D341Med (cell line): ENCODE results near the gene NAGLU.

ENCODE experiments used
- DNase-seq: peaks from one replicate; pipeline ENCODE4 v3.0.0; 2012; ENCODE audit warnings: low spot score

The NAGLU gene

GRCh38 chr17:42565523-42566214 is 29.6 kb downstream of the NAGLU start:
- no peak for DNase-seq

DNA sequence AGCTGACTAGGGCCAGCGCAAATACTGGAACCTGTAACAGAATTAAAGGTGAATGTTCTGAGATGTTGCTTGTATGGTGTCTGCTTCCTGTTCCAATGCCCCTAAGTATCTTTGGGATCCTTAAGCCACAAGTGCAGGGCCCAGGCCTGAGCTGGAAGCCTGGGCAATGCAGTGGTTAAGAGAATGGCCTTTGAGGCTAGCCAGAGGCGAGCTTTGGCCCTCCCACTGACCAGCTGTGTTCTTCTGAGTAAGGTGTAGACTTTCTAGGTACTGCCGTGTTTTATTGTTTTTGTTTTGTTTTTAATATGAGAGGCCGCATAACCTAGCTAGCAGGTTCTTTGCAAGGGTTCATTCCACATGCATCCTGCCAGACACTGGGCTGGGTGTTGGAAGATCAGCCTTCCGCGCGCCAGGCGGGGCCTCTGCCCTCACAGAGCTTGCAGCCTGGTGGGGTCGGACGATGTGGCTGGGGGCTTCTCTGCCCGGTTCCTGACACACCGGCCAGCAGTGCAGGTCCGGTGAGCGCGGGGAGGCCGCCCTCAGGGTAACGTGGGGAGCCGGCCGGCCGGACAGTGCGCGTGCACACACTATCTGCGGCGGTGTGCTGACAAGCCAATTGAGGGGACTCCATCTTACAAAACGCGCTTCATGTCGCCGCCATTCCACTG is 30.3 kb downstream of the NAGLU start:
- DNase-seq: no peak

GRCh38 chr17:42566883-42567573 is 31.0 kb downstream of the NAGLU start, which contains the start of gene MLX:
TSS of gene MLX (plus strand) at chr17:42567100. CDS start at chr17:42567125, 25 bp downstream.
- DNase-seq: peak; percentile 100

DNA sequence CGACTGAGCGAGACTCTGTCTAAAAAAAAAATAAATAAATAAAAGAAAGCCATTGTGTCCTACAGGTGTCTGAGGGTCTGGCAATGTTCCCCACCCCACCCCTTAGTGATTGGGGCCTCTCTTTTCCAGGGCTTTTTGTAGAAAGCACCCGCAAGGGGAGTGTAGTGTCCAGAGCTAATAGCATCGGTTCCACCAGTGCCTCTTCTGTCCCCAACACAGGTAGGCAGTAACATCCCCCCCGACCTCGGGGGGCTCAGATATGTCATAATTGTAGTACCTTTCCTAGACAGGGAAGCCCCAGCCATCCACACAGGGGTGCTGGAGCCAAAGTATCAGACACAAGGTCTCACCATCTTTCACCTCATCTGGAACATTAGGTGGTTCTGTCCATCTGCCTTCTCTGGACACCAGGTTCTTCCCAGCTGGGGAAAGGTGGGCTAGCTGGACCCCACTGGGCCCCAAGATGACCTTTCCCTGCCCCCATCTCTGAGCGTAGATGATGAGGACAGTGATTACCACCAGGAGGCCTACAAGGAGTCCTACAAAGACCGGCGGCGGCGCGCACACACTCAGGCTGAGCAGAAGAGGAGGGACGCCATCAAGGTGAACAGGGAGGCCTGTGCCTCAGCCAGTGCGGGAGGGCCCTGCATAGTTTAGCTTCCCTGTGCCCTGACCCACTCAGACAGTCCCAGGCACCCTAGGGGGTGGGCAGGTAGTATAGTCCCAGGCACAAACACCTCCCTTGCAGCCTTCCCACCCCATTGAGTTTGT is 32.5 kb downstream of the NAGLU start:
- no peak for DNase-seq

DNA sequence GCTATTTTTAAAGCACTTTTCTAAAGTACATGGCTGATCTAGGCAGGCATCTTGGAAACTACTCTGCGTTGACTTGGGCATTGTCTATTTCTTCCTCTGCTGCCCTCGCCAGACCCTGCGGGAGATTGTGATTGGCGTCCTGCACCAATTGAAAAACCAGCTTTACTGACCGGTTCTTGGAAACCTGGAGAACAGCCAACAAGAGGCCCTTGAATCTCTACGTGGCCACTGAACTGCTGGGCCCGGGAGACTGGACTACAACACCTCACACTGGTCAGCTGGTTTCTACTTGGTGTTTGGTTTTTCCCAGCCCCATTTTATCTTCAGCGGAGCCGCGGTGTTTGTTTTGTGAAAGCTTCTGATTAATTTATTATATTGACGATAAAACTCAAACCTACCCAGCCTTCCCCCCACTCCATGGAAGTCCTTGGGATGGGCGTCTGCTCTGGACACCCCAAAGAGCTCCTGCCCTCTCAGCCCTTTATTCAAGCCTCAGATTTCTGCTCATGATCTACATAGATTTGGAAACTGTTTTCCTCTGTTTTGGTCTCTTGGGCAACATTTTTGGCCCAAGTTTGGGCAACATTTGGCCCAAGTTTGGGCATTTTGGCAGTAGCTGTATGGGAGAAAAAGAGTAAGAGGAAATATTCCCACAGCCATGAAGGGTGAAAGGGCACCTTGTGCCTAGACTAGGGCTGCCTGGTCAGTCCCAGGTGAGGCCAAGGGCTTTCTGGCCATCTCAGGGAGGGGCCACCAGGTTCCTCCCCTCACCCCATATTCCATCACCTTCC is 35.6 kb downstream of the NAGLU start:
- DNase-seq: no peak

- DNase-seq: no peak
Measured at GRCh38 chr17:42573095-42573494, 37.1 kb downstream of the NAGLU start.

GRCh38 chr17:42574463-42574862 is 38.4 kb downstream of the NAGLU start:
- DNase-seq: no peak

DNA sequence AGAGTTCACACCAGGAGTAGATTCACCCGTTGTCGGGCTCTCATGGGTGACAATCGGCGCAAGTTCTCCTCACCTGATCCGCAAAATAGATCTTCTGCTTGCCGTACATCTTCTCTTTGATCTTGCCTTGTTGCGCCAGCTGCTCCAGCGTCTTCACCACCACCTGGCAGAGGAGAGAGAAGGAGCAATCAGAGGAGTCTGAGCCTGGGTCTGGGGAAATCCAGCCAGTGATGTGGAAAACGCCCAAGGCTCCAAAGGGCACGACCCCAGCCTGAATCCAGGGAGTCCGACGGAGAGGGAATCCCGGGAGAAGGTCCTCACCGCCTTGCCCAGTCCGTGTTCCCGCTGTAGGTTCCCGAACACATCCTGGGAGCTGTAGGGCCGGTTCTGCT is 41.1 kb downstream of the NAGLU start:
- no peak for DNase-seq

DNA sequence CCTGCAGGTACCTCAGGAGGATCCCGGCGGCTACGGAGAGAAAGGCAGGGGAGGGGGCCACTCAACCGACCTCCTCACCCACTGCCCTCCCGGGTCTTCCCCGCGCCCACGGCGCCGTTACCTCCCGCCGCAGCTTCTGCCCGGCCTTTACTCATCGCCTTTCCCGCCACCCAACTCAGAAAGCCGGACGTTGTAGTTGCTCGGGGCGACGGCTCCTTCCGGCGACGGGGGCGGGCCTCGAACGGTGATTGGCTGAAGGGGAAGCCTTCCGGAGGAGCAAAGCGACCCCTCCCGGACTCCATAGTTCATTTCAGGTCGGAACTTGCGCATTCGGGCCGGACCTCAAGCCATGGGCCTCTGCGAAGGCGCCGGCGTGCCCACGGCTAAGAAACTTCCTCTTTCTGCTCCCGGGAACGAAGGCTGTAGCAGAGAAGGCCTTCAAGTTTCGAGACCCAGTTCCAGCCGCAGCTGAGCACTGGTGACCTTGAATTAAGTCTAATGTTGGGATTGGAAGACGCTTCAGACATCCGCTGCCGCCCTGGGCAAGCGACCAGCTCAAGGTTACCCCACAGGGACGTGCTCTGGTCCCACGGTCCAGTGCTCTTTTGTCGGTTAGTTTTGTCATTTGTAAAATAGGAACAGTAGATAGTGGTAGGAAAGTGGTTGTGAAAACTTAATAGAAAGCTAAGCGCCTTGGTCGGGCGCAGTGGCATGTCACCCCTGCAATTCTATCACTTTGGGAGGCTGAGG is 41.7 kb downstream of the NAGLU start, which contains the start of gene PSMC3IP:
TSS of gene PSMC3IP (minus strand) at position 198 of the 750 bp plus-strand sequence. CDS start at position 155, 43 bp downstream.
- DNase-seq: peak; percentile 99

- DNase-seq: peak; percentile 92
Measured at GRCh38 chr17:42578282-42578869, 42.3 kb downstream of the NAGLU start.

GRCh38 chr17:42579794-42580551 is 43.9 kb downstream of the NAGLU start:
- no peak for DNase-seq

- no peak for DNase-seq
Measured at GRCh38 chr17:42581744-42582270, 45.8 kb downstream of the NAGLU start.

- DNase-seq: no peak
Measured at GRCh38 chr17:42584880-42585279, 48.8 kb downstream of the NAGLU start.

GRCh38 chr17:42585353-42585752 is 49.3 kb downstream of the NAGLU start:
- no peak for DNase-seq

DNA sequence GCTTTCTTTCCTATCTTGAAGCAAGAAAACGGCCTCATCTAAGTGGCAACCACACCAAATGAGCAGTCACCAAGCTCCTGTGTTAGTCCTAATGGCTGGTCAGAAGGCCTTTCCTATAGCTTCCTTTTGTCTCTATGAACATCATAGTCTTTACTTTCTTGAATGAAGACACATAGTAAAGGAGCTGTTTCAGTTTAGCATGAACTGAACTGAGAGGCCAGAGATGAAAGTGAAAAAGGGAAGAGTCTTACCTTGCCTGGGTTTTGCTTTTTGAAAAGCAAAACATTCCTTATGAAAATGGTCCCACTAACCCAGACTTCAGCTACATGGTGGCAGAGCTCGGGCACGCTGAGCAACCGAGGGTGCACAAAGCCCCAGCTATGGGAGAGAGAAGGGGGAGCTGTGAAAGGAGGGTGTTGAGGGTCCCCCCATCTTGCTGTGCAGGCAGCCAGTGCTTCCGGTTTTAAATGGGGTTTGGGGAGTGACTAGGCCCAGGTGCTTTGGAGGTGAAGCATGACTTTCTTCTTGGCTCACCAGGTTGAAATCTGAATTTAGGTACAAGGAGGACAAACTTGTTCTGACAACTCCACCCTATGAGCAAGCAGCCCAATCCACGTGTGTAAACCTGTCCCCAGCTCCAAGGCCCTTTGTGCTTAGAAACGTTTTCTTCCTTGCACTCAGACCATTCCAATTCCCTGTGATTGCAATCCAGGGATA is 50.6 kb downstream of the NAGLU start:
- DNase-seq: no peak

- no peak for DNase-seq
Measured at GRCh38 chr17:42590886-42591285, 54.8 kb downstream of the NAGLU start.

DNA sequence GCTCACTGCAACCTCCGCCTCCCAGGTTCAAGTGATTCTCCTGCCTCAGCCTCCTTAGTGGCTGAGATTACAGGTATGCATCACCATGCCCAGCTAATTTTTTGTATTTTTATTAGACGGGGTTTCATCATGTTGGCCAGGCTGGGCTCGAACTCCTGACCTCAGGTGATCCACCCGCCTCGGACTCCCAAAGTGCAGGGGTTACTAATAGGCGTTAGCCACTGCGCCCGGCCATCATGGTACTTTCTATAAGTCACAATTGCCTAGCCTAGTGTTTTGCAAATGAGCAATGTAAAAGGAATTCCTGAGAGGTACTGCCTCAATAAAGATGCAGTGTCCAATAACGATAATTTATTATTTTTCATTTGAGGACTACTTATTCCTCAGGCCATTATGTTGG is 55.4 kb downstream of the NAGLU start:
- DNase-seq: no peak
